ENCODE measurements around the gene RAP1GAP. TPM values are rescaled to one million over a fixed set of nuclear protein-coding genes. Genes with fewer than 3 reads are reported as not detected.

The RAP1GAP gene
- total and polyA plus RNA-seq, 7 donors = 0.04 to 0.57 (median 0.21) TPM; not detected in 2

GRCh38 chr1:21565285-21565684, 103.9 kb downstream of the RAP1GAP start:
- no peaks in the 10 kb centered on the region for H3K9me3 ChIP-seq
- no peak overlapping the region for H3K4me3 ChIP-seq
- H3K36me3 ChIP-seq (ENCODE audit: insufficient read depth in 1 of 2, low read depth in 1 of 2) = no peaks in the 10 kb centered on the region
- TF ChIP-seq CTCF (IDR thresholded peaks at IDR 0.05) = no peak
- no peaks in the 10 kb centered on the region for H3K4me1 ChIP-seq
- DNase-seq = no peak
- no peak overlapping the region for H3K27ac ChIP-seq
- 47 to 56% (median 55%) methylated on average over 8 of the region's 8 CpGs for WGBS, 3 donors
- H3K27me3 ChIP-seq (ENCODE audit: insufficient read depth in 3 of 3, low read length in 2 of 3) = peaks cover 0 to 6% (median 5%) of the 10 kb centered on the region in 3 donors
- no peak for ATAC-seq
- intact Hi-C loops (cut with DNase I) = no loop called here

GRCh38 chr1:21564521-21565095, 104.5 kb downstream of the RAP1GAP start:
- Histone ChIP-seq H3K27ac (no peak overlapping the region), H3K4me3 (no peak overlapping the region), H3K4me1 (no peaks in the 10 kb centered on the region), H3K9me3 (no peaks in the 10 kb centered on the region), H3K27me3 (ENCODE audit: insufficient read depth in 3 of 3, low read length in 2 of 3) (peaks cover 0 to 9% (median 5%) of the 10 kb centered on the region in 3 donors), H3K36me3 (ENCODE audit: insufficient read depth in 1 of 2, low read depth in 1 of 2) (no peaks in the 10 kb centered on the region)
- DNase-seq (no peak), ATAC-seq (no peak)
- TF ChIP-seq CTCF (IDR thresholded peaks at IDR 0.05) = no peak
- WGBS, 3 donors = 77 to 79% (median 78%) methylated on average over 14 of the region's 14 CpGs
- intact Hi-C loops (cut with DNase I) = no loop called here

GRCh38 chr1:21563971-21564370, 105.2 kb downstream of the RAP1GAP start:
- intact Hi-C loops (cut with DNase I) = no loop called here
- Histone ChIP-seq H3K36me3 (ENCODE audit: insufficient read depth in 1 of 2, low read depth in 1 of 2) (no peaks in the 10 kb centered on the region), H3K27me3 (ENCODE audit: insufficient read depth in 3 of 3, low read length in 2 of 3) (peaks cover 0 to 12% (median 5%) of the 10 kb centered on the region in 3 donors), H3K4me1 (no peaks in the 10 kb centered on the region), H3K27ac (no peak overlapping the region), H3K9me3 (no peaks in the 10 kb centered on the region), H3K4me3 (no peak overlapping the region)
- DNase-seq (peak; percentile 10 to 38), ATAC-seq (no peak)
- 76 to 89% (median 81%) methylated on average over 15 to 17 of the region's 17 CpGs for WGBS, 3 donors
- TF ChIP-seq CTCF (IDR thresholded peaks at IDR 0.05) = no peak

- H3K27me3 ChIP-seq (ENCODE audit: insufficient read depth in 3 of 3, low read length in 2 of 3) = peaks cover 0 to 13% (median under 1%) of the 10 kb centered on the region in 3 donors
- no peak for TF ChIP-seq CTCF (IDR thresholded peaks at IDR 0.05)
- H3K9me3 ChIP-seq = no peaks in the 10 kb centered on the region
- intact Hi-C loops (cut with DNase I) = no loop called here
- no peaks in the 10 kb centered on the region for H3K36me3 ChIP-seq (ENCODE audit: insufficient read depth in 1 of 2, low read depth in 1 of 2)
- no peak for ATAC-seq
- no peak overlapping the region for H3K27ac ChIP-seq
- WGBS, 3 donors = 91 to 96% (median 95%) methylated on average over 15 of the region's 15 CpGs
- H3K4me1 ChIP-seq = no peaks in the 10 kb centered on the region
- no peak overlapping the region for H3K4me3 ChIP-seq
- DNase-seq = peak; percentile 5 to 31
Observed at GRCh38 chr1:21562896-21563295, 106.3 kb downstream of the RAP1GAP start.

Data from psoas muscle (tissue), 8 donors.